Measurements from ENCODE around the gene FOXJ3. TPM values are rescaled to one million over a fixed set of nuclear protein-coding genes. Genes with fewer than 3 reads are reported as not detected.

Gene FOXJ3
- total and polyA plus RNA-seq, 2 of the 8 experiments (the other 6 are each of a cell fraction or from before 2014, with no cell fraction given), result 48.6 to 51.9 TPM

- Histone ChIP-seq H3K27ac (ENCODE audit: low read depth, low read length) (no peak overlapping the region), H2BK15ac (ENCODE audit: low read length) (no peak overlapping the region), H4K5ac (ENCODE audit: insufficient read length, low read depth, low read length) (no peak overlapping the region), H2BK5ac (ENCODE audit: low read depth, low read length) (no peak overlapping the region), H3K79me2 (ENCODE audit: control insufficient read depth in 1 of 2, insufficient read depth in 2 of 2, low read length in 2 of 2) (no peaks in the 10 kb centered on the region), H3K9ac (replicated peaks in 1 of 4; ENCODE audit: extremely low read depth in 1 of 4, low read depth in 3 of 4, low read length in 3 of 4) (no peak overlapping the region), H3K18ac (ENCODE audit: extremely low read depth, low read length) (no peak overlapping the region), H3K4ac (replicated peaks; ENCODE audit: insufficient read length, low read depth, low read length) (no peak overlapping the region), H2BK12ac (ENCODE audit: low read depth, low read length) (no peak overlapping the region), H2BK20ac (ENCODE audit: low read length) (no peak overlapping the region), H3K27me3 (replicated peaks in 1 of 4; ENCODE audit: control insufficient read depth in 3 of 4, extremely low read depth in 1 of 4, insufficient read depth in 3 of 4, low read length in 3 of 4) (no peaks in the 10 kb centered on the region; a peak in 1 of 7 replicates), H4K20me1 (replicated peaks in 1 of 2; ENCODE audit: control insufficient read depth in 1 of 2, insufficient read depth in 2 of 2, low read length in 2 of 2) (no peaks in the 10 kb centered on the region), H2AK5ac (ENCODE audit: low read depth, low read length) (no peak overlapping the region), H3K23ac (ENCODE audit: insufficient read length) (no peak overlapping the region), H2AFZ (ENCODE audit: low read length) (no peak overlapping the region), H3K79me1 (ENCODE audit: low read depth, low read length) (no peaks in the 10 kb centered on the region), H3K14ac (ENCODE audit: insufficient read length) (no peak overlapping the region), H3K56ac (replicated peaks; ENCODE audit: insufficient read length, low read depth, low read length) (no peak overlapping the region), H3K36me3 (ENCODE audit: control insufficient read depth in 2 of 4, insufficient read depth in 4 of 4, low read length in 3 of 4) (no peaks in the 10 kb centered on the region), H4K8ac (ENCODE audit: extremely low read depth, insufficient read depth, low read length) (no peak overlapping the region), H3K4me1 (replicated peaks in 1 of 4; ENCODE audit: control insufficient read depth in 3 of 4, insufficient read depth in 4 of 4, low read length in 3 of 4) (peaks cover 0 to 2% (median 0%) of the 10 kb centered on the region in 4 experiments; a peak in 2 of 7 replicates), H3K4me2 (ENCODE audit: insufficient read depth in 1 of 2, low read depth in 2 of 2, low read length in 2 of 2) (no peak overlapping the region), H3K9me3 (ENCODE audit: insufficient read depth in 2 of 2, low read depth in 1 of 2, low read length in 1 of 2) (no peaks in the 10 kb centered on the region), H4K91ac (replicated peaks; ENCODE audit: insufficient read length, low read length) (no peak overlapping the region), H2BK120ac (replicated peaks; ENCODE audit: low read depth, low read length) (no peak overlapping the region), H3K4me3 (ENCODE audit: extremely low read depth in 1 of 4, insufficient read depth in 2 of 4, low read depth in 3 of 4, low read length in 4 of 4) (no peak overlapping the region), H3K23me2 (ENCODE audit: low read depth, low read length) (no peaks in the 10 kb centered on the region)
- DNase-seq (ENCODE audit: low read depth in 1 of 2, low spot score in 2 of 2) (no peak), FAIRE-seq (no peak)
- ChIA-PET CTCF (ENCODE audit: partially characterized antibody) (no interaction called here), POLR2A (ENCODE audit: partially characterized antibody) (no interaction called here)
- TF ChIP-seq, protein P1, sequence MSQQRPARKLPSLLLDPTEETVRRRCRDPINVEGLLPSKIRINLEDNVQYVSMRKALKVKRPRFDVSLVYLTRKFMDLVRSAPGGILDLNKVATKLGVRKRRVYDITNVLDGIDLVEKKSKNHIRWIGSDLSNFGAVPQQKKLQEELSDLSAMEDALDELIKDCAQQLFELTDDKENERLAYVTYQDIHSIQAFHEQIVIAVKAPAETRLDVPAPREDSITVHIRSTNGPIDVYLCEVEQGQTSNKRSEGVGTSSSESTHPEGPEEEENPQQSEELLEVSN (IDR thresholded peaks at IDR 0.05), result no peak
- no peak for TF ChIP-seq CTBP2 (IDR thresholded peaks at IDR 0.05; ENCODE audit: borderline replicate concordance, insufficient read depth, insufficient read length, low read length)
- no peak for TF ChIP-seq ASH2L (IDR thresholded peaks at IDR 0.05; ENCODE audit: low read length)
- TF ChIP-seq HDAC6 (IDR thresholded peaks at IDR 0.05; ENCODE audit: low read depth, low read length), result no peak
- TF ChIP-seq TAF7 (optimal IDR thresholded peaks at IDR 0.05; ENCODE audit: borderline replicate concordance, low read depth, low read length), result no peak
- TF ChIP-seq CREB1 (IDR thresholded peaks at IDR 0.05), result no peak
- TF ChIP-seq CBX8 (IDR thresholded peaks at IDR 0.05; ENCODE audit: borderline replicate concordance, low read depth, low read length), result no peak
- 98% methylated on average over 2 of the region's 2 CpGs; no CpG with 5 or more reads in 1 of the 2 experiments for WGBS, 2 experiments (ENCODE audit: extremely low coverage in 1 of 2, insufficient coverage in 1 of 2, insufficient read length in 1 of 2, insufficient replicate concordance in 2 of 2, low coverage in 1 of 2, low lambda C conversion rate in 2 of 2, missing lambda C conversion rate in 1 of 2)
Observed at GRCh38 chr1:42140191-42140590, 194.8 kb downstream of the FOXJ3 start.

Data from H1 (cell line).